Stimulated activated CD4-positive, alpha-beta T cell treated with anti-CD3 and anti-CD28 coated beads, Interleukin-1b, Interleukin-23, amount 100 ng/mL, for 48 hours (primary cell): ENCODE results near the gene LATS2.
A peak's percentile ranks its signal among the peaks of the same experiment; 100 is the strongest.

ENCODE experiments used
- DNase-seq: peaks from one replicate; pipeline ENCODE4 v3.0.0-alpha.2; 2020

LATS2 gene

GRCh38 chr13:21061029-21061763, at the start of gene LATS2:
TSS of gene LATS2 (minus strand) at chr13:21061586. CDS start at chr13:21046026, 15,560 bp downstream.
- DNase-seq: peak; percentile 34

- no peak for DNase-seq
These were observed 47.8 kb upstream of the LATS2 start for GRCh38 chr13:21109168-21109567.

- no peak for DNase-seq
These were observed 44.7 kb upstream of the LATS2 start for GRCh38 chr13:21106089-21106488.

GRCh38 chr13:21104199-21105019, 43.0 kb upstream of the LATS2 start:
- no peak for DNase-seq

GRCh38 chr13:21101865-21102576, 40.6 kb upstream of the LATS2 start:
- no peak for DNase-seq

- DNase-seq: no peak
These were observed 39.8 kb upstream of the LATS2 start for GRCh38 chr13:21100994-21101757.

GRCh38 chr13:21100211-21100610, 38.8 kb upstream of the LATS2 start:
- no peak for DNase-seq

GRCh38 chr13:21095311-21095710, 33.9 kb upstream of the LATS2 start:
- DNase-seq: no peak

- DNase-seq: no peak
These were observed 28.4 kb upstream of the LATS2 start for GRCh38 chr13:21089830-21090229.

GRCh38 chr13:21088534-21088933, 27.1 kb upstream of the LATS2 start:
- DNase-seq: no peak

GRCh38 chr13:21086929-21087328, 25.5 kb upstream of the LATS2 start:
- no peak for DNase-seq

- DNase-seq: no peak
These were observed 20.5 kb upstream of the LATS2 start for GRCh38 chr13:21081926-21082325.

GRCh38 chr13:21080593-21080891, 19.2 kb upstream of the LATS2 start:
- no peak for DNase-seq

- DNase-seq: no peak
These were observed 18.6 kb upstream of the LATS2 start for GRCh38 chr13:21079761-21080592.

- DNase-seq: no peak
These were observed 17.8 kb upstream of the LATS2 start for GRCh38 chr13:21079221-21079620.

- no peak for DNase-seq
These were observed 17.1 kb upstream of the LATS2 start for GRCh38 chr13:21078501-21078900.

GRCh38 chr13:21077788-21078353, 16.5 kb upstream of the LATS2 start:
- no peak for DNase-seq

GRCh38 chr13:21077076-21077787, 15.8 kb upstream of the LATS2 start:
- no peak for DNase-seq

GRCh38 chr13:21076253-21076652, 14.9 kb upstream of the LATS2 start:
- DNase-seq: no peak

GRCh38 chr13:21075379-21076249, 14.2 kb upstream of the LATS2 start:
- DNase-seq: no peak
